Transverse colon (tissue), 4 donors: ENCODE data around the gene BANF2. TPM values are rescaled to one million over a fixed set of nuclear protein-coding genes. Genes with fewer than 3 reads are reported as not detected.

Experiments used
- DNase-seq: peaks from one replicate; pipeline ENCODE4 v3.0.0-alpha.2; 2019
- H3K27ac ChIP-seq, 4 donors: fragments of 200-600 bp; sonication (generic); 2 replicates each; pipeline ENCODE4 v1.5.1; 2016 to 2018; ENCODE audit warnings: inconsistent platforms in 4 of 4
- H3K27me3 ChIP-seq: fragments of 200-600 bp; sonication (generic); 2 replicates; pipeline ENCODE4 v1.5.1; 2017; ENCODE audit warnings: inconsistent platforms
- H3K36me3 ChIP-seq, 4 donors: fragments of 200-600 bp; sonication (generic); 2 replicates each; pipeline ENCODE4 v1.5.1; 2017 to 2019; ENCODE audit warnings: inconsistent platforms in 4 of 4
- H3K4me1 ChIP-seq, 4 donors: fragments of 200-600 bp; sonication (generic); 2 replicates each; pipeline ENCODE4 v1.5.1; 2017 to 2020; ENCODE audit warnings: inconsistent platforms in 4 of 4
- H3K4me3 ChIP-seq, 4 donors: fragments of 200-600 bp; sonication (generic); 1 replicate in 1 of 4; 2 replicates in 3 of 4; pipeline versions ENCODE4 v1.5.1 to v1.6.1; 2017 to 2019; ENCODE audit warnings: inconsistent platforms in 4 of 4
- H3K9me3 ChIP-seq, 2 donors: fragments of 200-600 bp; sonication (generic); 2 replicates each; pipeline ENCODE4 v1.5.1; 2017 to 2019; ENCODE audit warnings: inconsistent platforms in 2 of 2
- CTCF ChIP-seq, 5 experiments: fragments of 200-600 bp in 3 of 5; fragments of 450-650 bp in 2 of 5; sonication (generic) in 3 of 5; IDR thresholded peaks; 1 replicate in 2 of 5; 2 replicates in 3 of 5; pipeline ENCODE4 v1.5.1; 2016 to 2017; ENCODE audit warnings: antibody characterized with exemption in 5 of 5, inconsistent platforms in 3 of 5, mild to moderate bottlenecking in 2 of 5, moderate library complexity in 1 of 5
- EP300 ChIP-seq: sonication (generic); formaldehyde crosslinking; IDR thresholded peaks from one replicate; pipeline ENCODE4 v1.6.1; 2017; ENCODE audit warnings: antibody characterized with exemption, low read depth
- POLR2A ChIP-seq: fragments of 450-650 bp; IDR thresholded peaks from one replicate; pipeline ENCODE4 v1.6.1; 2016; ENCODE audit warnings: antibody characterized with exemption, mild to moderate bottlenecking, moderate library complexity
- POLR2AphosphoS5 ChIP-seq, 3 donors: sonication (generic); formaldehyde crosslinking; IDR thresholded peaks; one replicate each; pipeline ENCODE4 v1.6.1; 2016; ENCODE audit warnings: antibody characterized with exemption in 3 of 3
- WGBS, 2 donors: methylation state at CpG; one replicate each; pipeline ENCODE4 v1.1.5; 2018; ENCODE audit warnings: low coverage in 1 of 2; 5-methylcytosine and 5-hydroxymethylcytosine counted together
- in situ Hi-C, 4 donors: fragments of 200-750 bp; cut with MboI; loops; one replicate each; pipeline versions ENCODE4 v1.15.0 to v1.15.1; 2017; ENCODE audit warnings: low sequenced_read_pairs in 3 of 4, low pct_ligation_motif_present in 1 of 4, low pct_unique_long_range_greater_than_20kb in 1 of 4
- intact Hi-C: fragments of 100-400 bp; cut with DNase I; formaldehyde crosslinking; loops from one replicate; pipeline ENCODE4 v1.15.1; 2023; ENCODE audit warnings: low total_unique reads
- total RNA-seq, 4 donors: library from RNA; depleted of rRNA; stranded (reverse); fragments of >200 nt; gene quantifications; one replicate each; pipeline ENCODE4 v1.1.0, GENCODE V29; 2016

The BANF2 gene
- total RNA-seq, 4 donors from 2014 or later = not detected

DNA sequence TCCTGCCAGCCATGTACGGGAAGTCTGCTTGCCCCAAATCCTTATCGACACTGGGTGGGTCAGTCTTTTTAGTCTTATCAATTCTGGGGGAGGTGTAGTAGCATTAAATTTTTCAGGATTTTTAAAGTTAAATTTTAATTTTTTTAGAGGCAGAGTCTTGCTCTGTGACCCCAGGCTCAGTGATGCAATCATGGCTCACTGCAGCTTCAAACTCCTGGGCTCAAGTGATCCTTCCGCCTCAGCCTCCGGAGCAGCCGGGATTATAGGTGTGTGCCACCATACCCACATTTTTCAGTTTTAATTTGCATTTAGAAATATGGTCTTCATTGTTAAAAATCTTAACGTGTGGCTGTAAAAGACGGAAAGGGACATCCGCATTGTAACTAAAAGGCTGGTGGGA is 51.9 kb downstream of the BANF2 start:
- TF ChIP-seq CTCF (IDR thresholded peaks at IDR 0.05) (no peak), EP300 (no peak), POLR2AphosphoS5 (IDR thresholded peaks at IDR 0.05) (no peak), POLR2A (no peak)
- in situ Hi-C loops (no loop called here), intact Hi-C loops (no loop called here)
- DNase-seq = no peak
- Histone ChIP-seq H3K27ac (no peak overlapping the region), H3K4me1 (no peaks in the 10 kb centered on the region), H3K4me3 (no peak overlapping the region), H3K27me3 (no peaks in the 10 kb centered on the region), H3K36me3 (no peaks in the 10 kb centered on the region), H3K9me3 (no peaks in the 10 kb centered on the region)
- WGBS, 2 donors = 84 to 90% methylated on average over 7 to 8 of the region's 8 CpGs

DNA sequence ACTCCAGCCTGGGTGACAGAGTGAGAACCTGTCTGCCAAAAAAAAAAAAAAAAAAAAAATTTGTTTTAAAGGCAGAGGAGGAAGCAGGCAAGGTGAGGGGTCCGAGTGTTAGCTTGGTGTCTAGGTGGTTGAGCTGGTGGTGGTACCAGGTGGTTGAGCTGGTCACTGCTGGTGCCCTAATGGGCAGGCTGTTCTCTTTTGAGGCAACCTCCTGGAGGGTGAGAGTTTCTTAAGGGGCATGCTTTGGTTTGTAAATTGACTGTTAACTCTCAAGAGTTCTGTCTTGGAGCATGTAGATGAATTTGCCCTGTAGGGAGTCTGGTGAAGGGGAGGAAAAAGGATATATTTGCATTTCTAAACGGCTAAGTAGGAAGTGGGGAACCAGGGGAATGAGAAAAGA is 52.7 kb downstream of the BANF2 start:
- WGBS, 2 donors = 32 to 42% methylated on average over 2 of the region's 2 CpGs
- intact Hi-C loops = no loop called here

GRCh38 chr20:17753516-17753915 is 53.8 kb downstream of the BANF2 start:
- in situ Hi-C loops = no loop called here
- H3K4me1 ChIP-seq = no peaks in the 10 kb centered on the region
- no peak overlapping the region for H3K4me3 ChIP-seq
- H3K27me3 ChIP-seq = no peaks in the 10 kb centered on the region
- 85 to 87% methylated on average over 4 of the region's 4 CpGs for WGBS, 2 donors
- no peaks in the 10 kb centered on the region for H3K36me3 ChIP-seq
- TF ChIP-seq EP300 (no peak), POLR2AphosphoS5 (IDR thresholded peaks at IDR 0.05) (no peak), CTCF (IDR thresholded peaks at IDR 0.05) (no peak), POLR2A (no peak)
- no peak overlapping the region for H3K27ac ChIP-seq
- H3K9me3 ChIP-seq = no peaks in the 10 kb centered on the region
- intact Hi-C loops = no loop called here
- no peak for DNase-seq

More for the DNA sequence above, 52.7 kb downstream of the BANF2 start:
- Histone ChIP-seq H3K4me1 (no peaks in the 10 kb centered on the region), H3K27ac (no peak overlapping the region), H3K36me3 (no peaks in the 10 kb centered on the region), H3K27me3 (no peaks in the 10 kb centered on the region), H3K4me3 (no peak overlapping the region), H3K9me3 (no peaks in the 10 kb centered on the region)
- TF ChIP-seq EP300 (no peak), POLR2A (no peak), POLR2AphosphoS5 (IDR thresholded peaks at IDR 0.05) (no peak), CTCF (IDR thresholded peaks at IDR 0.05) (no peak)
- in situ Hi-C loops = no loop called here
- no peak for DNase-seq

- Histone ChIP-seq H3K36me3 (no peaks in the 10 kb centered on the region), H3K27ac (no peak overlapping the region), H3K4me3 (no peak overlapping the region), H3K4me1 (no peaks in the 10 kb centered on the region), H3K27me3 (no peaks in the 10 kb centered on the region), H3K9me3 (no peaks in the 10 kb centered on the region)
- TF ChIP-seq EP300 (no peak), POLR2AphosphoS5 (IDR thresholded peaks at IDR 0.05) (no peak), CTCF (IDR thresholded peaks at IDR 0.05) (no peak), POLR2A (no peak)
- 76 to 82% methylated on average over 6 of the region's 6 CpGs for WGBS, 2 donors
- intact Hi-C loops (no loop called here), in situ Hi-C loops (no loop called here)
- no peak for DNase-seq
Measured at GRCh38 chr20:17756529-17756928, 56.8 kb downstream of the BANF2 start.
